Heart left ventricle (tissue), 16 donors: ENCODE data around the gene ADAM8. TPM values are rescaled to one million over a fixed set of nuclear protein-coding genes. Genes with fewer than 3 reads are reported as not detected.
A peak's percentile ranks its signal among the peaks of the same experiment; 100 is the strongest.

Experiments used
- ATAC-seq, 4 donors: fragments of 200-7000 bp; cut with Tn5 transposase; one replicate each; pipeline ENCODE4 v1.9.1; 2020 to 2022; ENCODE audit warnings: moderate library complexity in 4 of 4, mild to moderate bottlenecking in 3 of 4, moderate number of reproducible peaks in 1 of 4
- DNase-seq, 5 donors: peaks; one replicate each; pipeline ENCODE4 v3.0.0-alpha.2; 2020
- H3K27ac ChIP-seq, 12 donors: fragments of 200-600 bp; sonication (generic) in 4 of 12; one replicate each; pipeline versions ENCODE4 v1.5.0 to v1.8.0; 2016 to 2022; ENCODE audit warnings: mild to moderate bottlenecking in 2 of 12
- H3K27me3 ChIP-seq, 9 donors: fragments of 200-600 bp; sonication (generic) in 2 of 9; one replicate each; pipeline versions ENCODE4 v1.5.1 to v1.8.0; 2016 to 2022; ENCODE audit warnings: mild to moderate bottlenecking in 3 of 9
- H3K36me3 ChIP-seq, 9 donors: fragments of 200-600 bp; sonication (generic) in 2 of 9; one replicate each; pipeline versions ENCODE4 v1.5.0 to v1.8.0; 2018 to 2022; ENCODE audit warnings: mild to moderate bottlenecking in 2 of 9
- H3K4me1 ChIP-seq, 12 donors: fragments of 200-600 bp; sonication (generic) in 4 of 12; one replicate each; pipeline versions ENCODE4 v1.5.0 to v1.8.0; 2016 to 2022; ENCODE audit warnings: mild to moderate bottlenecking in 3 of 12
- H3K4me3 ChIP-seq, 12 donors: fragments of 200-600 bp; sonication (generic) in 4 of 12; one replicate each; pipeline versions ENCODE4 v1.5.0 to v1.8.0; 2017 to 2022; ENCODE audit warnings: mild to moderate bottlenecking in 9 of 12, moderate library complexity in 4 of 12
- H3K9me3 ChIP-seq, 12 donors: fragments of 200-600 bp; sonication (generic) in 4 of 12; one replicate each; pipeline versions ENCODE4 v1.5.0 to v1.8.0; 2016 to 2022; ENCODE audit warnings: mild to moderate bottlenecking in 1 of 12
- CTCF ChIP-seq, 12 donors: fragments of 200-600 bp; sonication (generic) in 4 of 12; IDR thresholded peaks; one replicate each; pipeline versions ENCODE4 v1.5.0 to v1.8.0; 2018 to 2022; ENCODE audit warnings: antibody characterized with exemption in 12 of 12, mild to moderate bottlenecking in 5 of 12
- POLR2A ChIP-seq, 2 donors: fragments of 450-650 bp; IDR thresholded peaks; one replicate each; pipeline ENCODE4 v1.6.1; 2017; ENCODE audit warnings: antibody characterized with exemption in 2 of 2, mild to moderate bottlenecking in 2 of 2, moderate library complexity in 2 of 2
- WGBS, 4 donors: extraction: QIAGEN DNeasy Blood & Tissue Kit in 2 of 4; methylation state at CpG; one replicate each; pipeline versions ENCODE4 v1.1.5 to v1.1.7; 2013 to 2018; 5-methylcytosine and 5-hydroxymethylcytosine counted together
- intact Hi-C, 10 donors: fragments of 100-400 bp; cut with DNase I; formaldehyde crosslinking; loops; one replicate each; pipeline versions ENCODE4 v1.11.1 to v1.14.2; 2022
- polyA plus RNA-seq, 2 donors: library from polyadenylated mRNA; stranded (reverse); fragments of 200-250 nt; gene quantifications; one replicate each; pipeline ENCODE4 v1.2.3, GENCODE V29; 2013
- total RNA-seq, 9 donors: library from RNA; depleted of rRNA in 2 of 9; stranded (reverse); fragments of >200 nt in 2 of 9; fragmentation: NEBNext Ultra II Directional in 3 of 9; extraction: Animal tissue kit (Norgen Biotek cat#: 25700) in 3 of 9; gene quantifications; one replicate each; pipeline versions ENCODE4 v1.1.0 to v1.2.4, GENCODE V29; 2016 to 2023
- donor health status: ischemic (EF 13 %, LVEDD 7.1; RV severe dilation, severe dysfunction).
- donor health status: healthy with polysubstance abuse.
- donor health status: DM: no; HTN: yes; CAD: no.
- donor health status: DM: no; HTN: no; CAD: no.
- donor health status: ischemic (EF 25% LVEDD 6.9; RV normal size, moderate dysfunction).
- donor health status: ischemic (EF 25% LVEDD 5.7; RV mildly dilated, moderate dysfunction).
- donor health status: healthy.
- donor health status: DM: yes; HTN: yes; CAD: no.
- donor health status: ischemic (EF 35%, LVEDD 5.7; RV mildly dilated, moderate dysfunction).
- donor health status: nonischemic (EF 11% LVEDD 7.7; RV severe dilation, severe dysfunction).
- donor health status: DM: yes; HTN: yes; CAD: no.
- donor health status: PGD.
- donor health status: ischemic (EF 29% LVEDD 5.4; RV normal size, mild dysfunction).
- donor health status: nonischemic (EF 23%, LVEDD 6.1; RV moderate dilation, normal function).

Gene ADAM8
- total and polyA plus RNA-seq, 11 donors: 0.50 to 10.3 (median 1.6) TPM

GRCh38 chr10:133241501-133242205 is 35.0 kb downstream of the ADAM8 start:
- no peaks in the 10 kb centered on the region for H3K9me3 ChIP-seq
- 65 to 72% (median 70%) methylated on average over 18 to 25 of the region's 25 CpGs for WGBS, 4 donors
- peaks cover 0 to 27% (median 2%) of the 10 kb centered on the region in 12 donors for H3K4me1 ChIP-seq
- H3K27ac ChIP-seq: no peak overlapping the region
- intact Hi-C loops: no loop called here
- H3K4me3 ChIP-seq: peak overlapping the region in 1 of 12 donors; percentile 52
- H3K27me3 ChIP-seq: peaks cover 28 to 92% (median 73%) of the 10 kb centered on the region in 9 donors
- DNase-seq (no peak), ATAC-seq (no peak)
- no peak for TF ChIP-seq POLR2A (IDR thresholded peaks at IDR 0.05)
- no peak for TF ChIP-seq CTCF (IDR thresholded peaks at IDR 0.05)
- H3K36me3 ChIP-seq: no peaks in the 10 kb centered on the region

- WGBS, 4 donors: 66 to 76% (median 72%) methylated on average over 15 of the region's 15 CpGs
- H3K4me1 ChIP-seq: peaks cover 0 to 37% (median 4%) of the 10 kb centered on the region in 12 donors
- H3K27ac ChIP-seq: no peak overlapping the region
- H3K4me3 ChIP-seq: no peak overlapping the region
- DNase-seq: no peak
- peaks cover 37 to 94% (median 76%) of the 10 kb centered on the region in 9 donors for H3K27me3 ChIP-seq
- H3K36me3 ChIP-seq: no peaks in the 10 kb centered on the region
- TF ChIP-seq POLR2A (IDR thresholded peaks at IDR 0.05): no peak
- TF ChIP-seq CTCF (IDR thresholded peaks at IDR 0.05): no peak
- intact Hi-C loops: no loop called here
- no peak for ATAC-seq
- H3K9me3 ChIP-seq: no peaks in the 10 kb centered on the region
Measured at GRCh38 chr10:133239990-133240389, 36.7 kb downstream of the ADAM8 start.

GRCh38 chr10:133238466-133238804 is 38.2 kb downstream of the ADAM8 start:
- no peaks in the 10 kb centered on the region for H3K36me3 ChIP-seq
- H3K9me3 ChIP-seq: no peaks in the 10 kb centered on the region
- intact Hi-C loops: no loop called here
- no peak for TF ChIP-seq CTCF (IDR thresholded peaks at IDR 0.05)
- no peak for TF ChIP-seq POLR2A (IDR thresholded peaks at IDR 0.05)
- H3K4me3 ChIP-seq: no peak overlapping the region
- no peak overlapping the region for H3K27ac ChIP-seq
- DNase-seq (no peak), ATAC-seq (no peak)
- H3K27me3 ChIP-seq: peaks cover 39 to 91% (median 80%) of the 10 kb centered on the region in 9 donors
- peaks cover 0 to 37% (median 4%) of the 10 kb centered on the region in 12 donors for H3K4me1 ChIP-seq
- WGBS, 4 donors: 13 to 20% (median 17%) methylated on average over 14 to 15 of the region's 15 CpGs

- intact Hi-C loops: no loop called here
- H3K9me3 ChIP-seq: no peaks in the 10 kb centered on the region
- peak within 1 kb of the TSS in 10 of 12 donors; percentile 8 to 55 (median 31) for H3K4me3 ChIP-seq
- H3K27me3 ChIP-seq: peaks cover 39 to 91% (median 84%) of the 10 kb centered on the region in 9 donors
- no peak within 1 kb of the TSS for H3K27ac ChIP-seq
- DNase-seq (no peak), ATAC-seq (no peak)
- H3K4me1 ChIP-seq: peaks cover 0 to 37% (median 4%) of the 10 kb centered on the region in 12 donors
- no peak for TF ChIP-seq POLR2A (IDR thresholded peaks at IDR 0.05)
- TF ChIP-seq CTCF (IDR thresholded peaks at IDR 0.05): no peak
- 5 to 10% (median 7%) methylated on average over 9 to 60 of the region's 60 CpGs for WGBS, 4 donors
- no peaks in the 10 kb centered on the region for H3K36me3 ChIP-seq
Measured at GRCh38 chr10:133237588-133238465, 38.8 kb downstream of the ADAM8 start, which contains the start of gene VENTX. Gene VENTX, plus strand, starts transcription at chr10:133237855. Its CDS starts 60 bp downstream, at chr10:133237915.
